Neural progenitor cell (in vitro differentiated cells): ENCODE results near the gene MACROD1. TPM values are rescaled to one million over a fixed set of nuclear protein-coding genes. Genes with fewer than 3 reads are reported as not detected.

ENCODE experiments used
- DNase-seq: peaks from one replicate; pipeline ENCODE4 v3.0.0-alpha.2; 2016; ENCODE audit warnings: low spot score
- H2AFZ ChIP-seq: fragments of 200-600 bp; sonication (generic); replicated peaks from 2 replicates; pipeline ENCODE4 v1.6.1; 2016; ENCODE audit warnings: antibody characterized with exemption
- H3F3A ChIP-seq: fragments of 200-600 bp; sonication (generic); 2 replicates; pipeline ENCODE4 v1.6.1; 2016; ENCODE audit warnings: antibody characterized with exemption, low read depth
- H3K27ac ChIP-seq: fragments of 200-600 bp; sonication (generic); 2 replicates; pipeline ENCODE4 v1.5.1; 2016; ENCODE audit warnings: mild to moderate bottlenecking
- H3K27me3 ChIP-seq: fragments of 200-600 bp; sonication (generic); 2 replicates; pipeline ENCODE4 v1.6.1; 2016; ENCODE audit warnings: mild to moderate bottlenecking, moderate library complexity
- H3K36me3 ChIP-seq: fragments of 200-600 bp; sonication (generic); 2 replicates; pipeline ENCODE4 v1.5.1; 2016
- H3K4me1 ChIP-seq: fragments of 200-600 bp; sonication (generic); 2 replicates; pipeline ENCODE4 v1.6.1; 2016; ENCODE audit warnings: mixed run types
- H3K4me2 ChIP-seq: fragments of 200-600 bp; sonication (generic); 2 replicates; pipeline ENCODE4 v1.6.1; 2016
- H3K4me3 ChIP-seq: fragments of 200-600 bp; sonication (generic); 2 replicates; pipeline ENCODE4 v1.5.1; 2016
- H3K79me2 ChIP-seq: fragments of 200-600 bp; sonication (generic); 2 replicates; pipeline ENCODE4 v1.6.1; 2016; ENCODE audit warnings: low read depth
- H3K9ac ChIP-seq: fragments of 200-600 bp; sonication (generic); 2 replicates; pipeline ENCODE4 v1.6.1; 2016
- H3K9me3 ChIP-seq: fragments of 200-600 bp; sonication (generic); 2 replicates; pipeline ENCODE4 v1.5.1; 2016; ENCODE audit warnings: low read depth
- H4K20me1 ChIP-seq: fragments of 200-600 bp; sonication (generic); 2 replicates; pipeline ENCODE4 v1.6.1; 2016; ENCODE audit warnings: low read depth
- H3K27ac Mint-ChIP-seq: 3 replicates; pipeline ENCODE4 v1.8.0; 2021; ENCODE audit warnings: mixed read lengths
- H3K27me3 Mint-ChIP-seq: 2 replicates; pipeline ENCODE4 v1.8.0; 2022; ENCODE audit warnings: low read depth, mild to moderate bottlenecking, inconsistent platforms, moderate library complexity, mixed read lengths; ENCODE audit not compliant: insufficient read depth
- H3K36me3 Mint-ChIP-seq: 3 replicates; pipeline ENCODE4 v1.8.0; 2021; ENCODE audit warnings: mixed read lengths
- H3K4me1 Mint-ChIP-seq: 3 replicates; pipeline ENCODE4 v1.8.0; 2021; ENCODE audit warnings: mixed read lengths
- H3K4me3 Mint-ChIP-seq: 3 replicates; pipeline ENCODE4 v1.8.0; 2021; ENCODE audit warnings: mild to moderate bottlenecking, moderate library complexity, mixed read lengths
- H3K9me3 Mint-ChIP-seq: 3 replicates; pipeline ENCODE4 v1.8.0; 2020; ENCODE audit warnings: mixed read lengths
- EZH2 ChIP-seq: fragments of 200-600 bp; sonication (generic); IDR thresholded peaks from 2 replicates; pipeline ENCODE4 v1.6.1; 2017; ENCODE audit warnings: antibody characterized with exemption, mild to moderate bottlenecking, moderate library complexity
- EZH2phosphoT487 ChIP-seq: fragments of 200-600 bp; sonication (generic); IDR thresholded peaks from 2 replicates; pipeline ENCODE4 v1.6.1; 2017; ENCODE audit warnings: antibody characterized with exemption
- total RNA-seq: library from RNA; depleted of rRNA; stranded (reverse); fragments of >200 nt; gene quantifications from 2 replicates; pipeline ENCODE4 v1.2.3, GENCODE V29; 2015; ENCODE audit warnings: low replicate concordance
- TF ChIP-seq, protein P1 (sequence below): fragments of 200-600 bp; sonication (generic); IDR thresholded peaks from 2 replicates; pipeline ENCODE4 v1.5.1; 2017; ENCODE audit warnings: antibody characterized with exemption, mild to moderate bottlenecking

The MACROD1 gene
- total RNA-seq, 1 donor from 2014 or later = 11.9 TPM

DNA sequence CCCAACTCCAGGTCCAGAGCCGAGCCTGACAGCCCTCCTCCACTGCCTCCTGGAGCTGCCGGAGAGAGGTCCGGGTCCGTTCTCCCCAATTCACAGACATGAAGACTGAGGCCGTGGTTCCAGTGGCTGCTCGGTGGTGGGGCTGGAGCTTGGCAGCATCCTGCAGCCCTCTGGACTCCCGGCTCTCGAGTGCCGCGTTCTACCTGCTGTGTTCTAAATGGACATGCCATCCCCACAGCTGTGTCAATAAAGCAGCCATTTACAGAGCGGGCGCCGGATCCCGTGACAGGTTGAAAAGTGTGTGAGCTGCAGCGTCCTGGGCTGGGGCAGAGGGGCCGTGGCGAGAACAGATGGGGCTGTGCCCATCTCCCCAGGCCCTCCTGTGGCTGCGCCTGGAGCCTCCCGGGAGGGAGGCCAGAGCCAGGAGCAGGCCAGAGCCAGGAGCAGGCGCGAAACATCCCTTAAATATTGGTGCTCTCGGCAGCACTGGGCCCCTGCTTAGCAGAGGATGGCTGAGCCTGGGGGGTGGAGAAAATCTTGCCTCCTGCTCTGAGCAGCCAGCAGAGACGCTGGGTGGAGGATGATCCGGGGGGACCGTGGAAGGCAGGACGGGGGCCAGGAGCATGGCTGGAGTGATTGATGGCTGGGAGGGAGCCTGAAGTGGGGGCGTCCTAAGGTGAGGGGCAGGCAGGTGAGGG lies 84.0 kb downstream of the MACROD1 start:
- no peak overlapping the region for H2AFZ ChIP-seq
- peaks cover 15% of the 10 kb centered on the region for H3K27me3 ChIP-seq
- no peak overlapping the region for H3K27ac ChIP-seq
- H3K36me3 ChIP-seq = no peaks in the 10 kb centered on the region
- Mint-ChIP-seq H3K36me3 (peaks cover 2% of the 10 kb centered on the region), H3K27ac (no peak overlapping the region), H3K4me3 (no peak overlapping the region), H3K4me1 (peaks cover 27% of the 10 kb centered on the region), H3K9me3 (no peaks in the 10 kb centered on the region), H3K27me3 (peaks cover 7% of the 10 kb centered on the region)
- H3K4me1 ChIP-seq = peaks cover 16% of the 10 kb centered on the region
- no peak overlapping the region for H3K4me3 ChIP-seq
- TF ChIP-seq, protein P1, sequence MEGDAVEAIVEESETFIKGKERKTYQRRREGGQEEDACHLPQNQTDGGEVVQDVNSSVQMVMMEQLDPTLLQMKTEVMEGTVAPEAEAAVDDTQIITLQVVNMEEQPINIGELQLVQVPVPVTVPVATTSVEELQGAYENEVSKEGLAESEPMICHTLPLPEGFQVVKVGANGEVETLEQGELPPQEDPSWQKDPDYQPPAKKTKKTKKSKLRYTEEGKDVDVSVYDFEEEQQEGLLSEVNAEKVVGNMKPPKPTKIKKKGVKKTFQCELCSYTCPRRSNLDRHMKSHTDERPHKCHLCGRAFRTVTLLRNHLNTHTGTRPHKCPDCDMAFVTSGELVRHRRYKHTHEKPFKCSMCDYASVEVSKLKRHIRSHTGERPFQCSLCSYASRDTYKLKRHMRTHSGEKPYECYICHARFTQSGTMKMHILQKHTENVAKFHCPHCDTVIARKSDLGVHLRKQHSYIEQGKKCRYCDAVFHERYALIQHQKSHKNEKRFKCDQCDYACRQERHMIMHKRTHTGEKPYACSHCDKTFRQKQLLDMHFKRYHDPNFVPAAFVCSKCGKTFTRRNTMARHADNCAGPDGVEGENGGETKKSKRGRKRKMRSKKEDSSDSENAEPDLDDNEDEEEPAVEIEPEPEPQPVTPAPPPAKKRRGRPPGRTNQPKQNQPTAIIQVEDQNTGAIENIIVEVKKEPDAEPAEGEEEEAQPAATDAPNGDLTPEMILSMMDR = no peak
- TF ChIP-seq EZH2phosphoT487 = no peak
- no peak for TF ChIP-seq EZH2
- no peak overlapping the region for H3K4me2 ChIP-seq
- no peak overlapping the region for H3K9ac ChIP-seq
- DNase-seq = no peak
- H3K9me3 ChIP-seq = no peaks in the 10 kb centered on the region
- no peaks in the 10 kb centered on the region for H3F3A ChIP-seq
- no peaks in the 10 kb centered on the region for H3K79me2 ChIP-seq
- peaks cover 16% of the 10 kb centered on the region for H4K20me1 ChIP-seq

DNA sequence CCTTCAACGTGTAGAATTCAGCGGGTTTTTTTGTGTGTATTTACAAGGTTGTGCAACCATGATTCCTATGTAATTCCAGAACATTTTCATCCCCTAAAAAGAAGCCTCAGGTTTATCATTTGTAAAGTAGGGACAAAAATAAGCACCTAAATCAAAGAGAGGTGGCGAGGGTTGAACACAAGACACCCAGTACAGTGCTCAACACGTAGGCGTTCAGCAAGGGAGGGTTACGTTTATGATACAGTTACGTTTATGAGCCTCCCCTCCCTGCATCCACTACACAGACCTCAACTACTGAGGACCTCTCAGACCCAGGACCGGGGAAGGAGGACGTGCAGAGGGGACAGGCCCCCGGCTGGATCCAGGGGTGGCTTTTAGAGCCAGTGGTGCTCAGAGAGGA lies 85.5 kb downstream of the MACROD1 start:
- Mint-ChIP-seq H3K4me3 (no peak overlapping the region), H3K27ac (no peak overlapping the region)

DNA sequence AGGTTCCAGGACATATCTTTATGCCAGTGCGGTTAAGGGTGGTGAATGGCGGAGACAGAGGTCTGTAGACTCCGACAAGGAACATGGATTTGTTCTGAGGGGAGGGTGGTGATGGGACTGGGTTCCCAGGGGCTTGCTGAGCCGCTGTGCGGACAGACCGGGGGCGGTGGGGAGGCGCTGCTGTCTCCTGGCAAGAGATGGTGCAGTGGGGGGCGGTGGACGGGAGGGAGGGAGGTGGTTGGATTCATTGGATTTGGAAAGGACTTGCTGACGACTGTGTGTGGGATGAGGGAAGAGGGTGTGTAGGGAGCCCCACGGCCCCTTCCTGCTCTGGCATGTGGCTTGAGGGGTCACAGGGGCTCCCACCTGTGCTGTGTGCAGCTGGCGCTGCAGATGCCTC lies 87.0 kb downstream of the MACROD1 start:
- H3K9ac ChIP-seq = no peak overlapping the region
- Mint-ChIP-seq H3K9me3 (peaks cover 2% of the 10 kb centered on the region), H3K27ac (no peak overlapping the region), H3K27me3 (peaks cover 7% of the 10 kb centered on the region), H3K4me3 (no peak overlapping the region), H3K36me3 (peaks cover 2% of the 10 kb centered on the region), H3K4me1 (peaks cover 23% of the 10 kb centered on the region)
- no peak for DNase-seq
- TF ChIP-seq, protein P1 = no peak
- no peak for TF ChIP-seq EZH2phosphoT487
- H4K20me1 ChIP-seq = peaks cover 11% of the 10 kb centered on the region
- no peaks in the 10 kb centered on the region for H3K36me3 ChIP-seq
- no peak overlapping the region for H2AFZ ChIP-seq
- peaks cover 15% of the 10 kb centered on the region for H3K27me3 ChIP-seq
- H3F3A ChIP-seq = no peaks in the 10 kb centered on the region
- peak overlapping the region; percentile 8 for H3K4me2 ChIP-seq
- no peak overlapping the region for H3K4me3 ChIP-seq
- no peak overlapping the region for H3K27ac ChIP-seq
- no peaks in the 10 kb centered on the region for H3K9me3 ChIP-seq
- H3K4me1 ChIP-seq = peaks cover 16% of the 10 kb centered on the region
- no peaks in the 10 kb centered on the region for H3K79me2 ChIP-seq

More for the DNA sequence above, 85.5 kb downstream of the MACROD1 start:
- no peak overlapping the region for H2AFZ ChIP-seq
- DNase-seq = no peak
- peaks cover 11% of the 10 kb centered on the region for H4K20me1 ChIP-seq
- peaks cover 2% of the 10 kb centered on the region for H3K9me3 Mint-ChIP-seq
- H3K27me3 Mint-ChIP-seq = peaks cover 7% of the 10 kb centered on the region
- no peaks in the 10 kb centered on the region for H3F3A ChIP-seq
- H3K27me3 ChIP-seq = peaks cover 15% of the 10 kb centered on the region
- no peaks in the 10 kb centered on the region for H3K9me3 ChIP-seq
- H3K27ac ChIP-seq = no peak overlapping the region
- peaks cover 2% of the 10 kb centered on the region for H3K36me3 Mint-ChIP-seq
- H3K36me3 ChIP-seq = no peaks in the 10 kb centered on the region
- H3K4me2 ChIP-seq = no peak overlapping the region
- no peaks in the 10 kb centered on the region for H3K79me2 ChIP-seq
- TF ChIP-seq EZH2 (no peak), EZH2phosphoT487 (no peak)
- TF ChIP-seq, protein P1 = no peak
- H3K4me3 ChIP-seq = no peak overlapping the region
- H3K4me1 ChIP-seq = peaks cover 16% of the 10 kb centered on the region
- H3K9ac ChIP-seq = no peak overlapping the region
- H3K4me1 Mint-ChIP-seq = peaks cover 23% of the 10 kb centered on the region
